Mesenchymal stem cell (in vitro differentiated cells and primary cell): ENCODE results near the gene NEGR1.

ENCODE experiments used
- DNase-seq: peaks from one replicate; pipeline ENCODE4 v3.0.0-alpha.2; 2013
- H2AFZ ChIP-seq: one replicate; pipeline ENCODE4 v1.6.1; 2013; ENCODE audit warnings: low read depth, mild to moderate bottlenecking, control low read depth, inconsistent platforms, low read length, moderate library complexity
- H2AK5ac ChIP-seq: 2 replicates; pipeline ENCODE4 v1.6.1; 2013; ENCODE audit warnings: low read length, moderate library complexity, mild to moderate bottlenecking, inconsistent platforms; ENCODE audit not compliant: severe bottlenecking
- H2BK120ac ChIP-seq: one replicate; pipeline ENCODE4 v1.6.1; 2013; ENCODE audit warnings: low read depth, mild to moderate bottlenecking, inconsistent platforms, low read length, moderate library complexity
- H2BK12ac ChIP-seq, 2 experiments: one replicate each; pipeline ENCODE4 v1.6.1; 2013; ENCODE audit warnings: inconsistent platforms in 2 of 2, low read length in 2 of 2, mild to moderate bottlenecking in 2 of 2, moderate library complexity in 2 of 2, control low read depth in 1 of 2
- H2BK15ac ChIP-seq: one replicate; pipeline ENCODE4 v1.6.1; 2013; ENCODE audit warnings: mild to moderate bottlenecking, low read depth, inconsistent platforms; ENCODE audit not compliant: poor library complexity, severe bottlenecking
- H2BK5ac ChIP-seq: 2 replicates; pipeline ENCODE4 v1.6.1; 2013; ENCODE audit warnings: low read depth, mild to moderate bottlenecking, low read length, control low read depth, inconsistent platforms; ENCODE audit not compliant: poor library complexity, severe bottlenecking
- H3K14ac ChIP-seq, 2 experiments: one replicate each; pipeline ENCODE4 v1.6.1; 2013; ENCODE audit warnings: inconsistent platforms in 2 of 2, low read length in 2 of 2, control low read depth in 1 of 2, mild to moderate bottlenecking in 1 of 2, moderate library complexity in 1 of 2
- H3K18ac ChIP-seq, 2 experiments: one replicate each; pipeline ENCODE4 v1.6.1; 2013; ENCODE audit warnings: inconsistent platforms in 2 of 2, low read length in 2 of 2, control low read depth in 1 of 2, low read depth in 1 of 2, mild to moderate bottlenecking in 1 of 2
- H3K23ac ChIP-seq, 2 experiments: one replicate each; pipeline ENCODE4 v1.6.1; 2013; ENCODE audit warnings: inconsistent platforms in 2 of 2, low read length in 2 of 2, mild to moderate bottlenecking in 2 of 2, moderate library complexity in 2 of 2, control low read depth in 1 of 2
- H3K27ac ChIP-seq: 2 replicates; pipeline ENCODE4 v1.5.1; 2013; ENCODE audit warnings: mild to moderate bottlenecking, moderate library complexity, low read length, control low read depth, inconsistent platforms; ENCODE audit not compliant: poor library complexity, severe bottlenecking
- H3K27me3 ChIP-seq, 2 experiments: 2 replicates each; pipeline versions ENCODE4 v1.6.1 to v1.7.0; 2013; ENCODE audit warnings: low read length in 2 of 2, mild to moderate bottlenecking in 2 of 2, moderate library complexity in 2 of 2, control low read depth in 1 of 2, inconsistent platforms in 1 of 2; ENCODE audit not compliant: control insufficient read depth in 1 of 2, insufficient read depth in 1 of 2
- H3K36me3 ChIP-seq, 2 experiments: 2 replicates each; pipeline versions ENCODE4 v1.6.1 to v1.7.0; 2013; ENCODE audit warnings: low read length in 2 of 2, control low read depth in 1 of 2, inconsistent platforms in 1 of 2, low read depth in 1 of 2, mild to moderate bottlenecking in 1 of 2; ENCODE audit not compliant: insufficient read depth in 2 of 2, control insufficient read depth in 1 of 2
- H3K4ac ChIP-seq, 2 experiments: one replicate each; pipeline ENCODE4 v1.6.1; 2013; ENCODE audit warnings: inconsistent platforms in 2 of 2, low read length in 2 of 2, mild to moderate bottlenecking in 2 of 2, moderate library complexity in 2 of 2, control low read depth in 1 of 2, low read depth in 1 of 2
- H3K4me1 ChIP-seq: 2 replicates; pipeline ENCODE4 v1.6.1; 2013; ENCODE audit warnings: low read depth, low read length, control low read depth; ENCODE audit not compliant: control insufficient read depth, insufficient read depth
- H3K4me2 ChIP-seq: 2 replicates; pipeline ENCODE4 v1.6.1; 2013; ENCODE audit warnings: low read length, mild to moderate bottlenecking, inconsistent platforms; ENCODE audit not compliant: poor library complexity, severe bottlenecking
- H3K4me3 ChIP-seq, 2 experiments: 2 replicates each; pipeline versions ENCODE4 v1.5.1 to v1.7.0; 2013; ENCODE audit warnings: low read length in 2 of 2, mild to moderate bottlenecking in 2 of 2, control low read depth in 1 of 2, low read depth in 1 of 2; ENCODE audit not compliant: insufficient read depth in 1 of 2
- H3K79me1 ChIP-seq: replicated peaks from 2 replicates; pipeline ENCODE4 v1.6.1; 2013; ENCODE audit warnings: mild to moderate bottlenecking, control low read depth, low read length, inconsistent platforms; ENCODE audit not compliant: poor library complexity, severe bottlenecking
- H3K9ac ChIP-seq: 2 replicates; pipeline ENCODE4 v1.7.0; 2013; ENCODE audit warnings: mild to moderate bottlenecking, low read length, moderate library complexity
- H3K9me3 ChIP-seq: 2 replicates; pipeline ENCODE4 v1.7.0; 2013; ENCODE audit warnings: mild to moderate bottlenecking, low read length; ENCODE audit not compliant: control insufficient read depth
- H4K8ac ChIP-seq: one replicate; pipeline ENCODE4 v1.6.1; 2013; ENCODE audit warnings: inconsistent platforms, mild to moderate bottlenecking, low read length, moderate library complexity
- H4K91ac ChIP-seq: one replicate; pipeline ENCODE4 v1.6.1; 2013; ENCODE audit warnings: mild to moderate bottlenecking, low read length, inconsistent platforms
- WGBS: methylation state at CpG from one replicate; pipeline ENCODE4 v1.1.7; 2013; ENCODE audit warnings: mixed read lengths; 5-methylcytosine and 5-hydroxymethylcytosine counted together

Gene NEGR1

DNA sequence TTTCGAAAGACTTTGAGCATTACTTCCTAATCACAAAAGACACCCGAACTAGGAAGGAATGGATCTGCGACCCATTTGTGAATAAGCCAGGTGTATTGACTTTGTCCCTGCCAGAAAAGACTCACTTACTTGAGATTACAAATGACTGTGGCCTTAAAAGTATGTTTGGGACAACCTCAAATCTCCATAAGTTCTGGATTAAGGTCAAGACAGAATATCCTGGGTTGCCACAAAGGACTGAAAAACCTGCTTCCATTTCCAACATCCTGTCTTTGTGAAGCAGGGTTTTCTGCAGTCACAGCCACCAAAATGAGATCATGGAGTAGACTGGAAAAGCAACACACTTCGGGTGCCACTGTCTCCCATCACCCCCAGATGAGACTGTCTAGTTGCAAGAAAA is 664.1 kb downstream of the NEGR1 start:
- WGBS: 70% methylated on average over 2 of the region's 4 CpGs

GRCh38 chr1:71610476-71610875 is 671.9 kb downstream of the NEGR1 start:
- H3K9me3 ChIP-seq: peaks cover 3% of the 10 kb centered on the region
- H2AK5ac ChIP-seq: no peak overlapping the region
- no peak overlapping the region for H3K4me2 ChIP-seq
- no peak overlapping the region for H3K9ac ChIP-seq
- no peak overlapping the region for H4K91ac ChIP-seq
- peaks cover 0 to 2% of the 10 kb centered on the region in 2 experiments for H3K36me3 ChIP-seq
- no peak overlapping the region for H3K4ac ChIP-seq
- no peak overlapping the region for H3K4me3 ChIP-seq
- no peak for DNase-seq
- no peak overlapping the region for H3K14ac ChIP-seq
- no peaks in the 10 kb centered on the region for H3K27me3 ChIP-seq
- H3K18ac ChIP-seq: no peak overlapping the region
- H4K8ac ChIP-seq: no peak overlapping the region
- H2BK120ac ChIP-seq: no peak overlapping the region
- H2BK15ac ChIP-seq: no peak overlapping the region
- no peak overlapping the region for H2AFZ ChIP-seq
- H2BK12ac ChIP-seq: no peak overlapping the region
- no peak overlapping the region for H3K27ac ChIP-seq
- 81% methylated on average over 1 of the region's 1 CpG for WGBS
- no peak overlapping the region for H2BK5ac ChIP-seq
- H3K4me1 ChIP-seq: no peaks in the 10 kb centered on the region
- no peaks in the 10 kb centered on the region for H3K79me1 ChIP-seq
- no peak overlapping the region for H3K23ac ChIP-seq

More for the DNA sequence above, 664.1 kb downstream of the NEGR1 start:
- no peaks in the 10 kb centered on the region for H3K9me3 ChIP-seq
- no peak overlapping the region for H3K4ac ChIP-seq
- no peak overlapping the region for H4K91ac ChIP-seq
- H2BK15ac ChIP-seq: no peak overlapping the region
- no peaks in the 10 kb centered on the region for H3K36me3 ChIP-seq
- H3K79me1 ChIP-seq: no peaks in the 10 kb centered on the region
- no peak overlapping the region for H4K8ac ChIP-seq
- no peak overlapping the region for H2BK5ac ChIP-seq
- no peak overlapping the region for H3K18ac ChIP-seq
- H3K23ac ChIP-seq: no peak overlapping the region
- no peak for DNase-seq
- H3K27ac ChIP-seq: no peak overlapping the region
- no peak overlapping the region for H2BK12ac ChIP-seq
- peak overlapping the region in 1 of 2 experiments; percentile 46 for H3K4me3 ChIP-seq
- H3K9ac ChIP-seq: peak overlapping the region; percentile 21
- H3K14ac ChIP-seq: no peak overlapping the region
- H2AFZ ChIP-seq: no peak overlapping the region
- no peaks in the 10 kb centered on the region for H3K4me1 ChIP-seq
- no peaks in the 10 kb centered on the region for H3K27me3 ChIP-seq
- H3K4me2 ChIP-seq: no peak overlapping the region
- no peak overlapping the region for H2BK120ac ChIP-seq
- H2AK5ac ChIP-seq: no peak overlapping the region

- DNase-seq: no peak
- Histone ChIP-seq H3K9me3 (peaks cover 6% of the 10 kb centered on the region), H4K8ac (no peak overlapping the region), H3K9ac (no peak overlapping the region), H2BK15ac (no peak overlapping the region), H3K4me2 (no peak overlapping the region), H3K14ac (no peak overlapping the region), H3K23ac (no peak overlapping the region), H3K36me3 (peaks cover 0 to 2% of the 10 kb centered on the region in 2 experiments), H3K18ac (no peak overlapping the region), H3K4me1 (no peaks in the 10 kb centered on the region), H2BK5ac (no peak overlapping the region), H4K91ac (no peak overlapping the region), H3K4me3 (no peak overlapping the region), H2BK120ac (no peak overlapping the region), H2AFZ (no peak overlapping the region), H3K27me3 (no peaks in the 10 kb centered on the region), H2AK5ac (no peak overlapping the region), H3K27ac (no peak overlapping the region), H2BK12ac (no peak overlapping the region), H3K79me1 (no peaks in the 10 kb centered on the region), H3K4ac (no peak overlapping the region)
- no CpG with 5 or more reads among the region's 3 CpGs for WGBS
These were observed 679.1 kb downstream of the NEGR1 start for GRCh38 chr1:71603044-71603776.

DNA sequence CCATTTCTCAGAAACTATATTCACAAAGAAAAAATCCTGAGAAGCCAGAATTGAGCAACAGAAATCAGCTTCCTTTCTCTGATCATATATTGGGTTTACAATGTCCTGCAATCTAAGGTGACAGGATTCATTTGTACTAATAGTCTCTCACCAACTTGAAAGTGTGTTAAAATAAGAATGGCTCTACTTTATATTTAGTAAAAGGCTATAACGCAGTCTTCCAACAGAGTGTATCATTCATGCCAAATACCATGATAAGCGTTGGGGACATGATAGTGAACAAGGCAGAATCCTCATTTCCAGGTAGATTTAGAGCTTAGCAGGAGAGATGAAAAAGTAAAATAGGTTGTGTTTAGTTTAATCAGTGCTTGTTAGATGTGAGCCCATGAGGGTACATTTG is 682.3 kb downstream of the NEGR1 start:
- H3K4me3 ChIP-seq: no peak overlapping the region
- H3K4ac ChIP-seq: no peak overlapping the region
- H3K36me3 ChIP-seq: peaks cover 0 to under 1% of the 10 kb centered on the region in 2 experiments
- H3K14ac ChIP-seq: no peak overlapping the region
- no peak overlapping the region for H2BK12ac ChIP-seq
- no peak overlapping the region for H2AFZ ChIP-seq
- no peak overlapping the region for H2BK15ac ChIP-seq
- H3K27ac ChIP-seq: no peak overlapping the region
- no peak overlapping the region for H2BK5ac ChIP-seq
- no peak overlapping the region for H3K18ac ChIP-seq
- H3K27me3 ChIP-seq: no peaks in the 10 kb centered on the region
- no peak for DNase-seq
- H4K91ac ChIP-seq: no peak overlapping the region
- H4K8ac ChIP-seq: no peak overlapping the region
- no peak overlapping the region for H2BK120ac ChIP-seq
- no peak overlapping the region for H3K4me2 ChIP-seq
- H3K23ac ChIP-seq: no peak overlapping the region
- H3K79me1 ChIP-seq: no peaks in the 10 kb centered on the region
- H3K4me1 ChIP-seq: no peaks in the 10 kb centered on the region
- WGBS: 97% methylated on average over 2 of the region's 2 CpGs
- H3K9ac ChIP-seq: no peak overlapping the region
- peaks cover 4% of the 10 kb centered on the region for H3K9me3 ChIP-seq
- no peak overlapping the region for H2AK5ac ChIP-seq
